Tibial nerve (tissue), 4 donors: Measurements from ENCODE around the gene CLIC1. TPM values are rescaled to one million over a fixed set of nuclear protein-coding genes. Genes with fewer than 3 reads are reported as not detected.

Experiments
- DNase-seq, 2 donors: peaks; one replicate each; pipeline ENCODE4 v3.0.0-alpha.2; 2019; ENCODE audit warnings: low spot score in 2 of 2
- H3K27ac ChIP-seq, 4 donors: fragments of 200-600 bp; sonication (generic) in 3 of 4; one replicate each; pipeline ENCODE4 v1.5.1; 2017 to 2019; ENCODE audit warnings: mild to moderate bottlenecking in 1 of 4
- H3K27me3 ChIP-seq, 2 donors: fragments of 200-600 bp; sonication (generic) in 1 of 2; one replicate each; pipeline versions ENCODE4 v1.5.1 to v1.6.0; 2017 to 2019
- H3K36me3 ChIP-seq, 3 donors: fragments of 200-600 bp; sonication (generic); one replicate each; pipeline ENCODE4 v1.5.1; 2018 to 2019
- H3K4me1 ChIP-seq, 4 donors: fragments of 200-600 bp; sonication (generic) in 3 of 4; one replicate each; pipeline ENCODE4 v1.5.1; 2017 to 2019
- H3K4me3 ChIP-seq, 4 donors: fragments of 200-600 bp; sonication (generic) in 3 of 4; one replicate each; pipeline ENCODE4 v1.5.1; 2017 to 2019; ENCODE audit warnings: mild to moderate bottlenecking in 1 of 4, moderate library complexity in 1 of 4
- H3K9me3 ChIP-seq, 4 donors: fragments of 200-600 bp; sonication (generic) in 3 of 4; one replicate each; pipeline ENCODE4 v1.5.1; 2017 to 2019
- CTCF ChIP-seq, 5 experiments: fragments of 200-600 bp in 3 of 5; fragments of 450-650 bp in 2 of 5; sonication (generic) in 3 of 5; IDR thresholded peaks; one replicate each; pipeline ENCODE4 v1.5.1; 2016 to 2019; ENCODE audit warnings: antibody characterized with exemption in 5 of 5, mild to moderate bottlenecking in 3 of 5, moderate library complexity in 2 of 5
- EP300 ChIP-seq, 2 donors: sonication (generic); formaldehyde crosslinking; IDR thresholded peaks; one replicate each; pipeline ENCODE4 v1.6.1; 2017; ENCODE audit warnings: antibody characterized with exemption in 2 of 2, mild to moderate bottlenecking in 1 of 2
- POLR2A ChIP-seq, 2 donors: fragments of 450-650 bp; IDR thresholded peaks; one replicate each; pipeline ENCODE4 v1.6.1; 2017; ENCODE audit warnings: antibody characterized with exemption in 2 of 2, mild to moderate bottlenecking in 2 of 2, moderate library complexity in 2 of 2
- WGBS, 2 donors: methylation state at CpG; one replicate each; pipeline ENCODE4 v1.1.5; 2018; 5-methylcytosine and 5-hydroxymethylcytosine counted together
- total RNA-seq, 4 donors: library from RNA; depleted of rRNA; stranded (reverse); fragments of >200 nt; gene quantifications; one replicate each; pipeline ENCODE4 v1.1.0, GENCODE V29; 2016

Gene CLIC1
- total RNA-seq, 4 donors from 2014 or later = 216 to 341 (median 246) TPM

- Histone ChIP-seq H3K4me1 (no peaks in the 10 kb centered on the region), H3K27me3 (no peaks in the 10 kb centered on the region), H3K9me3 (no peaks in the 10 kb centered on the region), H3K36me3 (peaks cover 4 to 100% (median 10%) of the 10 kb centered on the region in 3 donors), H3K4me3 (no peak overlapping the region), H3K27ac (no peak overlapping the region)
- 63 to 71% methylated on average over 4 of the region's 4 CpGs for WGBS, 2 donors
- DNase-seq = no peak
- no peak for TF ChIP-seq EP300 (IDR thresholded peaks at IDR 0.05)
- no peak for TF ChIP-seq POLR2A (IDR thresholded peaks at IDR 0.05)
- no peak for TF ChIP-seq CTCF (IDR thresholded peaks at IDR 0.05)
Measured at GRCh38 chr6:31692353-31692752, 44.0 kb downstream of the CLIC1 start.

GRCh38 chr6:31691564-31692108 lies 44.7 kb downstream of the CLIC1 start:
- H3K9me3 ChIP-seq = no peaks in the 10 kb centered on the region
- H3K4me3 ChIP-seq = no peak overlapping the region
- no peaks in the 10 kb centered on the region for H3K27me3 ChIP-seq
- H3K4me1 ChIP-seq = no peaks in the 10 kb centered on the region
- H3K27ac ChIP-seq = no peak overlapping the region
- no peak for TF ChIP-seq EP300 (IDR thresholded peaks at IDR 0.05)
- no peak for TF ChIP-seq CTCF (IDR thresholded peaks at IDR 0.05)
- DNase-seq = no peak
- 91 to 92% methylated on average over 12 of the region's 12 CpGs for WGBS, 2 donors
- peaks cover 4 to 100% (median 8%) of the 10 kb centered on the region in 3 donors for H3K36me3 ChIP-seq

GRCh38 chr6:31691078-31691463 lies 45.3 kb downstream of the CLIC1 start:
- Histone ChIP-seq H3K27me3 (no peaks in the 10 kb centered on the region), H3K4me1 (no peaks in the 10 kb centered on the region), H3K27ac (no peak overlapping the region), H3K9me3 (no peaks in the 10 kb centered on the region), H3K36me3 (peaks cover 4 to 100% (median 5%) of the 10 kb centered on the region in 3 donors), H3K4me3 (no peak overlapping the region)
- 89% methylated on average over 6 of the region's 6 CpGs for WGBS, 2 donors
- DNase-seq = no peak
- no peak for TF ChIP-seq CTCF (IDR thresholded peaks at IDR 0.05)
- no peak for TF ChIP-seq POLR2A (IDR thresholded peaks at IDR 0.05)

GRCh38 chr6:31690231-31691077 lies 45.9 kb downstream of the CLIC1 start:
- 57 to 65% methylated on average over 10 of the region's 10 CpGs for WGBS, 2 donors
- Histone ChIP-seq H3K4me3 (no peak overlapping the region), H3K4me1 (no peaks in the 10 kb centered on the region), H3K36me3 (peaks cover 4 to 100% (median 5%) of the 10 kb centered on the region in 3 donors), H3K9me3 (no peaks in the 10 kb centered on the region), H3K27me3 (no peaks in the 10 kb centered on the region), H3K27ac (peak overlapping the region in 1 of 4 donors; percentile 42)
- no peak for TF ChIP-seq POLR2A (IDR thresholded peaks at IDR 0.05)
- TF ChIP-seq CTCF (IDR thresholded peaks at IDR 0.05) = no peak
- no peak for TF ChIP-seq EP300 (IDR thresholded peaks at IDR 0.05)
- DNase-seq = no peak
